H1 (cell line): ENCODE measurements around the gene ACP3. TPM values are rescaled to one million over a fixed set of nuclear protein-coding genes. Genes with fewer than 3 reads are reported as not detected.

ENCODE experiments used
- CTCF ChIA-PET: fragments of 300-600 bp; sonication (Branson Sonifier 250); formaldehyde crosslinking; loops from one replicate; lab custom pipeline; 2021; ENCODE audit not compliant: partially characterized antibody; lab: Charles Lee
- POLR2A ChIA-PET: fragments of 300-600 bp; sonication (Branson Sonifier 250); formaldehyde crosslinking; loops from one replicate; lab custom pipeline; 2021; ENCODE audit warnings: inconsistent platforms; ENCODE audit not compliant: partially characterized antibody; lab: Charles Lee
- DNase-seq, 2 experiments: peaks; one replicate each; pipeline versions ENCODE4 v3.0.0 to v3.0.0-alpha.2; 2010 to 2022; ENCODE audit warnings: low spot score in 2 of 2, low read depth in 1 of 2, mixed read lengths in 1 of 2
- FAIRE-seq: peaks from 2 replicates; lab custom pipeline; 2011; peaks lifted over from hg19 to GRCh38; lab: Jason Lieb, UNC
- H2AFZ ChIP-seq: 2 replicates; pipeline ENCODE4 v1.8.1; 2012; ENCODE audit warnings: low read length, inconsistent platforms
- H2AK5ac ChIP-seq: 2 replicates; pipeline ENCODE4 v1.6.1; 2013; ENCODE audit warnings: low read depth, low read length
- H2BK120ac ChIP-seq: replicated peaks from 2 replicates; pipeline ENCODE3; 2013; ENCODE audit warnings: low read depth, low read length, inconsistent platforms
- H2BK12ac ChIP-seq: 2 replicates; pipeline ENCODE4 v1.6.1; 2013; ENCODE audit warnings: low read depth, low read length
- H2BK15ac ChIP-seq: 2 replicates; pipeline ENCODE4 v1.6.1; 2013; ENCODE audit warnings: low read length
- H2BK20ac ChIP-seq: 2 replicates; pipeline ENCODE4 v1.6.1; 2013; ENCODE audit warnings: low read length
- H2BK5ac ChIP-seq: 2 replicates; pipeline ENCODE4 v1.6.1; 2013; ENCODE audit warnings: low read depth, low read length
- H3K14ac ChIP-seq: 2 replicates; pipeline ENCODE4 v1.6.1; 2013; ENCODE audit warnings: inconsistent platforms; ENCODE audit not compliant: insufficient read length
- H3K18ac ChIP-seq: 2 replicates; pipeline ENCODE4 v1.6.1; 2013; ENCODE audit warnings: low read length; ENCODE audit errors: extremely low read depth
- H3K23ac ChIP-seq: 2 replicates; pipeline ENCODE4 v1.6.1; 2013; ENCODE audit warnings: inconsistent platforms; ENCODE audit not compliant: insufficient read length
- H3K23me2 ChIP-seq: 2 replicates; pipeline ENCODE4 v1.6.1; 2013; ENCODE audit warnings: low read depth, low read length
- H3K27ac ChIP-seq: 2 replicates; pipeline ENCODE4 v1.6.1; 2011; ENCODE audit warnings: low read depth, low read length, inconsistent platforms
- H3K27me3 ChIP-seq, 4 experiments: replicated peaks in 1 of 4; 1 replicate in 1 of 4; 2 replicates in 3 of 4; pipeline versions ENCODE4 v1.6.1 to v1.8.1; 2011 to 2013; ENCODE audit warnings: low read length in 3 of 4, mild to moderate bottlenecking in 3 of 4, inconsistent platforms in 2 of 4, mixed read lengths in 2 of 4, moderate library complexity in 1 of 4; ENCODE audit not compliant: control insufficient read depth in 3 of 4, insufficient read depth in 3 of 4; ENCODE audit errors: extremely low read depth in 1 of 4
- H3K36me3 ChIP-seq, 4 experiments: 2 replicates each; pipeline versions ENCODE4 v1.6.1 to v1.8.1; 2011 to 2013; ENCODE audit warnings: mild to moderate bottlenecking in 4 of 4, low read length in 3 of 4, moderate library complexity in 2 of 4, control low read depth in 1 of 4, inconsistent platforms in 1 of 4; ENCODE audit not compliant: insufficient read depth in 4 of 4, control insufficient read depth in 2 of 4
- H3K4ac ChIP-seq: replicated peaks from 2 replicates; pipeline ENCODE3; 2013; ENCODE audit warnings: low read length, low read depth, mixed read lengths, inconsistent platforms; ENCODE audit not compliant: insufficient read length
- H3K4me1 ChIP-seq, 4 experiments: replicated peaks in 1 of 4; 1 replicate in 1 of 4; 2 replicates in 3 of 4; pipeline versions ENCODE4 v1.6.1 to v1.8.1; 2011 to 2013; ENCODE audit warnings: low read length in 3 of 4, inconsistent platforms in 2 of 4, mixed read lengths in 1 of 4; ENCODE audit not compliant: insufficient read depth in 4 of 4, control insufficient read depth in 3 of 4
- H3K4me2 ChIP-seq, 2 experiments: 2 replicates each; pipeline versions ENCODE4 v1.6.1 to v1.8.1; 2011 to 2013; ENCODE audit warnings: low read depth in 2 of 2, low read length in 2 of 2, control low read depth in 1 of 2, inconsistent platforms in 1 of 2, mild to moderate bottlenecking in 1 of 2; ENCODE audit not compliant: insufficient read depth in 1 of 2
- H3K4me3 ChIP-seq, 4 experiments: fragments of 200-600, 300-600 bp in 1 of 4; sonication (generic), shearing (Covaris generic), sonication (Bioruptor Twin) in 1 of 4; 2 replicates each; pipeline versions ENCODE4 v1.5.1 to v1.8.1; 2011 to 2016; ENCODE audit warnings: low read length in 4 of 4, low read depth in 3 of 4, control low read depth in 2 of 4, inconsistent platforms in 2 of 4, mild to moderate bottlenecking in 2 of 4, mixed read lengths in 1 of 4, moderate library complexity in 1 of 4; ENCODE audit not compliant: insufficient read depth in 2 of 4; ENCODE audit errors: extremely low read depth in 1 of 4
- H3K56ac ChIP-seq: replicated peaks from 2 replicates; pipeline ENCODE3; 2013; ENCODE audit warnings: low read depth, mild to moderate bottlenecking, mixed read lengths, low read length, inconsistent platforms; ENCODE audit not compliant: insufficient read length
- H3K79me1 ChIP-seq: 2 replicates; pipeline ENCODE4 v1.6.1; 2013; ENCODE audit warnings: low read depth, low read length, control low read depth
- H3K79me2 ChIP-seq, 2 experiments: 2 replicates each; pipeline versions ENCODE4 v1.6.1 to v1.8.1; 2012 to 2013; ENCODE audit warnings: low read length in 2 of 2, mild to moderate bottlenecking in 2 of 2, inconsistent platforms in 1 of 2; ENCODE audit not compliant: insufficient read depth in 2 of 2, control insufficient read depth in 1 of 2
- H3K9ac ChIP-seq, 4 experiments: replicated peaks in 1 of 4; 1 replicate in 1 of 4; 2 replicates in 3 of 4; pipeline versions ENCODE4 v1.6.1 to v1.8.1; 2011 to 2013; ENCODE audit warnings: low read depth in 3 of 4, low read length in 3 of 4, control low read depth in 2 of 4, mild to moderate bottlenecking in 2 of 4, moderate library complexity in 2 of 4, inconsistent platforms in 1 of 4; ENCODE audit errors: extremely low read depth in 1 of 4
- H3K9me3 ChIP-seq, 2 experiments: 2 replicates each; pipeline versions ENCODE4 v1.6.1 to v1.8.1; 2012 to 2013; ENCODE audit warnings: mild to moderate bottlenecking in 2 of 2, moderate library complexity in 2 of 2, control low read depth in 1 of 2, inconsistent platforms in 1 of 2, low read depth in 1 of 2, low read length in 1 of 2, mixed read lengths in 1 of 2; ENCODE audit not compliant: insufficient read depth in 2 of 2
- H4K20me1 ChIP-seq, 2 experiments: replicated peaks in 1 of 2; 2 replicates each; pipeline versions ENCODE3 to v1.8.1; 2011 to 2013; ENCODE audit warnings: inconsistent platforms in 2 of 2, low read length in 2 of 2, mild to moderate bottlenecking in 1 of 2; ENCODE audit not compliant: insufficient read depth in 2 of 2, control insufficient read depth in 1 of 2
- H4K5ac ChIP-seq: 2 replicates; pipeline ENCODE4 v1.6.1; 2013; ENCODE audit warnings: low read length, low read depth, mixed read lengths, inconsistent platforms; ENCODE audit not compliant: insufficient read length
- H4K8ac ChIP-seq: 2 replicates; pipeline ENCODE4 v1.8.0; 2013; ENCODE audit warnings: mild to moderate bottlenecking, moderate library complexity, low read length, inconsistent platforms; ENCODE audit not compliant: insufficient read depth; ENCODE audit errors: extremely low read depth
- H4K91ac ChIP-seq: replicated peaks from 2 replicates; pipeline ENCODE3; 2013; ENCODE audit warnings: low read length, mixed read lengths, inconsistent platforms; ENCODE audit not compliant: insufficient read length
- CHD1 ChIP-seq: IDR thresholded peaks from 2 replicates; pipeline ENCODE4 v1.6.1; 2012; ENCODE audit warnings: low read depth, low read length, improper control_type of control experiment
- CREB1 ChIP-seq: IDR thresholded peaks from 2 replicates; pipeline ENCODE4 v1.6.1; 2012; ENCODE audit warnings: inconsistent platforms
- FOSL1 ChIP-seq: IDR thresholded peaks from 2 replicates; pipeline ENCODE4 v1.6.1; 2011; ENCODE audit warnings: mild to moderate bottlenecking, low read depth, low read length, moderate library complexity; ENCODE audit not compliant: insufficient read depth
- JUN ChIP-seq: IDR thresholded peaks from 2 replicates; pipeline ENCODE4 v1.6.1; 2011; ENCODE audit warnings: low read depth, mild to moderate bottlenecking, improper control_type of control experiment, low read length
- ZNF274 ChIP-seq: IDR thresholded peaks from 2 replicates; pipeline ENCODE4 v1.7.0; 2012; ENCODE audit warnings: low read length, borderline replicate concordance; ENCODE audit errors: extremely low read depth
- WGBS, 2 experiments: shearing (Covaris generic) in 1 of 2; methylation state at CpG; one replicate each; pipeline versions ENCODE4 v1.1.6 to v1.1.7; 2013 to 2015; ENCODE audit warnings: low lambda C conversion rate in 2 of 2, mixed read lengths in 2 of 2, inconsistent platforms in 1 of 2, low coverage in 1 of 2, missing lambda C conversion rate in 1 of 2; ENCODE audit not compliant: insufficient replicate concordance in 2 of 2, insufficient coverage in 1 of 2, insufficient read length in 1 of 2; ENCODE audit errors: extremely low coverage in 1 of 2, missing lambda C conversion rate in 1 of 2; 5-methylcytosine and 5-hydroxymethylcytosine counted together
- polyA plus RNA-seq, 7 experiments: library from polyadenylated mRNA; depleted of rRNA in 3 of 7; stranded (reverse) in 5 of 7; unstranded in 2 of 7; fragments of >200 nt in 5 of 7; fragments of 200-250 nt in 2 of 7; gene quantifications; 1 replicate in 5 of 7; 2 replicates in 1 of 7; 4 replicates in 1 of 7; pipeline versions ENCODE4 v1.2.1 to v1.2.3, GENCODE V29; 2011 to 2013; ENCODE audit warnings: missing spikeins in 2 of 7, mixed read lengths in 2 of 7
- total RNA-seq: library from RNA; stranded (reverse); fragmentation: NEBNext Ultra II Directional; extraction: Animal tissue kit (Norgen Biotek cat#: 25700); gene quantifications from 2 replicates; pipeline ENCODE4 v1.2.1, GENCODE V29; 2021

Gene ACP3
- total and polyA plus RNA-seq, 2 of the 8 experiments (the other 6 are each of a cell fraction or from before 2014, with no cell fraction given): 1.2 to 1.4 TPM

- Histone ChIP-seq H2BK120ac (no peak overlapping the region), H4K5ac (no peak overlapping the region), H3K4me2 (no peak overlapping the region), H4K20me1 (no peaks in the 10 kb centered on the region), H2AK5ac (no peak overlapping the region), H3K4ac (no peak overlapping the region), H3K27me3 (no peaks in the 10 kb centered on the region), H3K56ac (no peak overlapping the region), H2AFZ (no peak overlapping the region), H3K9ac (no peak overlapping the region), H3K4me1 (no peaks in the 10 kb centered on the region), H3K79me1 (no peaks in the 10 kb centered on the region), H2BK20ac (no peak overlapping the region), H3K4me3 (no peak overlapping the region), H3K9me3 (no peaks in the 10 kb centered on the region), H3K18ac (no peak overlapping the region), H3K79me2 (no peaks in the 10 kb centered on the region), H2BK12ac (no peak overlapping the region), H3K27ac (no peak overlapping the region), H2BK5ac (no peak overlapping the region), H3K23me2 (no peaks in the 10 kb centered on the region), H4K8ac (no peak overlapping the region), H3K14ac (no peak overlapping the region), H4K91ac (no peak overlapping the region), H2BK15ac (no peak overlapping the region), H3K36me3 (no peaks in the 10 kb centered on the region), H3K23ac (no peak overlapping the region)
- FAIRE-seq: no peak
- ChIA-PET CTCF (interaction anchor here (0.6 to 6.7 kb wide), 9 partner anchors 11 to 332 kb away, joined by 3 to 45 read pairs (median 6); no protein-coding TSS in a partner anchor), POLR2A (interaction anchor here (1.2 to 1.4 kb wide), 2 partner anchors 8 to 13 kb away, joined by 3 to 5 read pairs; no protein-coding TSS in a partner anchor)
- WGBS, 2 experiments: 87% methylated on average over 2 of the region's 2 CpGs; no CpG with 5 or more reads in 1 of the 2 experiments
- TF ChIP-seq JUN: no peak
- TF ChIP-seq CHD1: no peak
- no peak for TF ChIP-seq FOSL1
- TF ChIP-seq CREB1: no peak
- no peak for TF ChIP-seq ZNF274
- DNase-seq: no peak
Observed at GRCh38 chr3:132368515-132368914, 51.3 kb downstream of the ACP3 start.
